NAMALWA (cell line): Measurements from ENCODE around the gene PI4KB.

Experiments used
- DNase-seq: peaks from one replicate; pipeline ENCODE4 v3.0.0-alpha.2; 2015; ENCODE audit warnings: low spot score

Gene PI4KB

DNA sequence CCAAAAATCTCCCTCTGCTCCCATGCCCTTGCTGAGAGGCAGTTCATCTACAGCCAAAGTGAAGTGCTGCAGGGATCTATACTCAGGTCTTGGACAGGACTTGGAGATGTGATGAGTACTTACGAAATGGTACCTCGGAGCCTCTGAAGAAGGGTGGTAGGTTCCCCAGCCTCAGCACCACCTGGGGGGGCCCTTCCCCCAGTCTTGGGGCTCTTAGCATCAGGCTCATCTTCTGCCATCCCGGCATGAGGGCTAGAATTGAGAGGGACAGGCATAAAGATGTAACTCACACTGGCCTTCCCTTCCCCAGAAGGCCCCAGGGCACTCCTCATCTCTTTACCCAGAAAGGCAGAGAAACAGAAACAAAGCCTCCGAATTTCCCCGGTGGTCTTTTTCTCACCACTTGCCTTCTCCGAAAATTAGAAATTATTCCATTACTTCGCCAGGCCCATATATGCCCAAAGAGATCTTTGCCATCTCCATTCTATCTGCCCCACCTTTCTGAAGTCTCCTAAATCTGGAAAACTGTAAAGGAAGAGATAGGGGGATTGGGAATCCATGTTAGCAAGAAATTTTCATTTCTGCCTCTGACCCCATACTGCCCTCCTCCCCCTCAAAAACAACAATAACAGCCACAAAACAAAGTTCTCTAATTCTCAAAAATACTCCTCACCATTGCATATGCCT lies 19.0 kb upstream of the PI4KB start:
- DNase-seq = peak; percentile 45

DNA sequence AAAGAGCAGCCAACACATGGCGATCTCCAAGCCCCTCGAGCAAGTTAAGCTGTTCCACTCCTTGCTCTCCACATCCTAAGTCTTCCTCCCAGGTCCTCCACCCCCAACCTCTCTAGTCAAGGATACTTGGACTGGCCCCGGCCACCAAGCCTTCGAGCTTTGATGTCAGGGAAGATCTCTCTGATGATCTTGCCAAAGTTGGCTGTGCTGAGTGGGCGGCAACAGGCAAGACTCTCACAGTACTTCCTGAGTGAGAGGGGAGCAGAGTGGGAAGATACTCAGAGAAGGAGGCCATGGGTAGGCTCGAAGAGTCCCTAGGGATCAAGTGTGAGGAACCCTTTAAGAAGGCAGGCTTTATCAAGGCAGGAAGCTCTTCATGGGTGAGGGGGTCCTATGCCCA lies 17.1 kb upstream of the PI4KB start:
- DNase-seq = no peak

DNA sequence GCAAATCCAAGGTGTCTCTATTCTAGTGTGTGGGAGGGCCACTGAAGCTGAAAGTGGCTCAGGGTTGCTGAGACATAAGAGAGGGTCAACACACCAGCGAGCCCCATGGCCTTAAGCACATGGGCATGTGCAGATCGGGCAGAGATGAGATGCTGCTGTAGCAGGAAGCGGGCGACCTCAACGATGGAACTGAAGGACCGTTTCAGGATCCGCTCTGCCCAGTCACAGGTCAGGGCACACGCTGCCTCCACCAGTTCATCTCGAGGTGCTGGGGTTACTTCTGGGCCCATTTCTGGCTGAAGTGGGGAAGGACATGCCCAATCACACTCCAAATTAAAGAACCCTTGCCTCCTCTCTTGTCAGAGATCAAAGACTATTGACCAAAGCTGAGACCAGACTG lies 16.4 kb upstream of the PI4KB start:
- no peak for DNase-seq

DNA sequence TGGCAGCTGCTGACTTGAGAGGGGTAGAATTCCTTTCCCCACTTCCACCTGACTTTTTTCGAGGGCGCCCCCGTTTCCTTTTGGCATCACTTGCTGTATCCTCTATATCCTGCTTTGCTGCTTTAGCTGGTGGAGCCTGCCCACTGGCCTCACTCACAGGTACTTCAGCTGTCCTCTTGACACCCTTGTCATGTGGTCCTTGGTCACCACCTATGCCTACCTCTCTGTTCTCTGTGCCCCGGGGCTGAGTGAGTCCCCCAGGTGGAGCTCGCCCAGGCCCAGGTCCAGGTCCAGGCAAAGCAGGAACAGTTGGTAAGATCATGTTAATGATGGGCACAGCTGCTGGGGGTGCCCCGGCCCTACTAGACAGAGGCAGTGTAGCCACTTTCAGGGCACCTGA lies 15.4 kb upstream of the PI4KB start:
- no peak for DNase-seq

DNA sequence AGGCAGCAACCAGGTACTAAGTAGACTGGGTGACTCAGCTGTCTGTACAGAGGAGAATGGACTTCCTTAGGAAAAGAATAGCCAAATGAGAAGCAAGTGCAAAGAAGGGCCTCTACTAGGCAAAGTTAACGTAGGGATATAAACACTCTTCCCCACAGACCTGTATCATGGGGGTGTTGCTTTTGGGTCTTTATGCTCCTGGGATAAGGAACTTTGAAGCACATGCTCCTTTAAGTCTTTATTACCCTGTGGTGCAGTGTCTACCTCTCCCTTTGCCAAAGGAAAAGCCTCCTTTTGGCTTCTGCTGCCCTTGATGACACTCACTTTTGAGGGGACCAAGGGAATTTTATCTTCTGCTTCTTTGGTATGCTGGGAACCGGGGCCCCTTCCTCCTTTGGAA lies 14.8 kb upstream of the PI4KB start:
- no peak for DNase-seq

DNA sequence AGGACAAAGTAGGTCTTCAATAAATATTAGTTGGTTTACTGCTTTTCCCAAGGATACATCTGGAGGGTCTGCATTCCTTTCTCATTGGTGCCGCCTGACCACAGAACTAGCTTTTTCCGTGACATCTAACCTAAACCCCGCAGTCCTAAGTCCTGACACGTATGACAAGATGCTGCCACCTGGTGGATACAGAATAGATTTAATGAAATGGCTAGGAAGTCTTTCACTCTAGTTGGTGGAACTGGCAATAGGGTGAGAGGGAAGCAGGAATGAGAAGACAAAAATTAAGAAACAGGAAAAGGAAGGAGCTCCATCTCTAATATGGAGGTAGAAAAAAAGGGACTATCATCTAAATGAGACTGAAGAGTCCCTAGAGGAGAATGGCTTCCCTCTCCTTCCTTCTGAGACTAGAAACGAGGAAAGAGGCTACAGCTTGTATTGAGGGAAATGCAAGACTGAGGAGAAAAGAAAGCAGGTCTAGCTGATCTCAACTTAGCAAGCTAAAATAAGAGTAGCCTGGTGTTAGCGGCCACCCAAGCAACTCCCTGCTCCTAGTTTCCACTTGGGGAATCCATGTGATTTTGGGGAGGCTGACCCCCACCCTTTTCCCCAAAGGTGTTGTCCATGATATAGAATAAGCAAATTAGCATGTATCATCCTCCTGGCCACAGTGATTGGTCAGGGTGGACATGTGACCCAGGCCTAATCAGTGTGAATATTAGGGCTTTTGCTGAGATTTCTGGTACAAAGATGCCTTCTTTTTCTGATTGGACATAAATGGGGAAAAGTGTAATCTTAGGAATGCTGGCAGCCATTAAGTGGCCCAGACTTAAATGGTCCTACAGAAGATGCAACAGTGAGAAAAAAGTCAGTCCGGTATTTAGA lies 13.9 kb upstream of the PI4KB start:
- DNase-seq = peak; percentile 95

DNA sequence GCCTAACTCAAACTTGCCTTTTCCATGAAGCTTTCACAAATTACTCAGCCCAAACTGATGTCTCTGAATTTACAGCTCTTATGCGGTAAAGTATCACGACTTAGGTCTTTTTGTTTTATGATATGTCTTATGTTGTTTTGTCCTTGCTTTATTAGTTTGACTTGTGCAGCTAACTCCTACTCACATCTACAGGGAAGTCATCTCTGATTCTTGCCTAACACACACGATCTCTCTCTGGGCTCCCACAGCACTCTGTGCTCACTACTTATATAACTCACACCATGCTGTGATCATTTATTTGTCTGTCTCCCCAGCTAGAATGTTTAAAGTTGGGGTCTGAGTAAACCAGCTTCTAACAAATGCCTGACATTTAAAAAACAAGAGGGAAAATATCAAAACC lies 9.3 kb upstream of the PI4KB start:
- DNase-seq = no peak

DNA sequence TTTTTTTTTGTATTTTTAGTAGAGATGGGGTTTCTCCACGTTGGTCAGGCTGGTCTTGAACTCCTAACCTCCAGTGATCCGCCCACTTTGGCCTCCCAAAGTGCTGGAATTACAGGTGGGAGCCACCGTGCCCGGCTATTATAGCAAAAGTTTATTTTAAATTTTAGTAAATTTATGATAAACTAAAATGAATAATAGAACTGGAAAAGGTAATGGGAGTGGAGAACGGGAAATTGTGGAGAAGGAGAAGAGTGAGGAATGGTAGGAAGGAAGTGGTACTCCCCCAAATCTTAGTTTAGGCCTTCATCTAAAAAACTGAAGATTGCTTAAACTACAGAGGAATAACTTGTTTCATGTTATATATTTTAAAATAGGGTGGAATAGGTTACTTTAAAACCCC lies 7.6 kb upstream of the PI4KB start:
- DNase-seq = no peak

DNA sequence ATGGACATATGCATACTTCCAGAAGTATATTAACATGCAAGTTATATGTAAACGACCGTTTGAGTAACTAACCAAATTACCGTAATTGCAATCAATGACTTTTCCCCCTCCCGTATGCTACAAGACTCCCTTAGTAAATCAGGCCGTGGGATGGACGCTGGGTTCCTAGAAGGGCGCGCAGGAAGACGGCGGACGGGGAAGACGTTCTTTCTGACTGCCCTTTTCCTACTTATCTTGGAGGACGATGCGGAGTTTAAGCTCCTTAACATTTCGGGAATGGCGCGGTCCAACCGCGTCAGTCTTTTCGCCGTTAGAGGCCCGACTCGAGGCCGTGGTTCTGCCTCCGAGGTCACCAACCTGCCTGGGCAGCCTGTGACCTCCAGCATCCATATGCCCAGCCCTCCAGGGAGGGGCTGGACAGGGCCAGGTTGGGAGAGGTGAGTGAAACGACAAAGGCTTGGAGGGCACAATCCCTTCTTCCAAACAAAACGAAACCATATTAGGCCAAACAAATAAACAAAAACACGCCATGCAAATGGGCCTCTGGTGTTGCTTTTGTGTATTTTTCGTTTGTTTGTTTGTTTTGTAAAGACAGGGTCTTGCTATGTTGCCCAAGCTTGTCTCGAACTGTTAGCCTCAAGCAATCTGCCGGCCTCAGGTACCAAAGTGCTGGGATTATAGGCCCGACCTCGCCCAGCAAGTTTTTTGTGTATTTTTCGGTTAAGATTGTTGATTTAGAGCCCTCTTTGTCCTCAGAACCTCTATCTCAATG lies 873 bp upstream of the PI4KB start:
- DNase-seq = no peak

DNA sequence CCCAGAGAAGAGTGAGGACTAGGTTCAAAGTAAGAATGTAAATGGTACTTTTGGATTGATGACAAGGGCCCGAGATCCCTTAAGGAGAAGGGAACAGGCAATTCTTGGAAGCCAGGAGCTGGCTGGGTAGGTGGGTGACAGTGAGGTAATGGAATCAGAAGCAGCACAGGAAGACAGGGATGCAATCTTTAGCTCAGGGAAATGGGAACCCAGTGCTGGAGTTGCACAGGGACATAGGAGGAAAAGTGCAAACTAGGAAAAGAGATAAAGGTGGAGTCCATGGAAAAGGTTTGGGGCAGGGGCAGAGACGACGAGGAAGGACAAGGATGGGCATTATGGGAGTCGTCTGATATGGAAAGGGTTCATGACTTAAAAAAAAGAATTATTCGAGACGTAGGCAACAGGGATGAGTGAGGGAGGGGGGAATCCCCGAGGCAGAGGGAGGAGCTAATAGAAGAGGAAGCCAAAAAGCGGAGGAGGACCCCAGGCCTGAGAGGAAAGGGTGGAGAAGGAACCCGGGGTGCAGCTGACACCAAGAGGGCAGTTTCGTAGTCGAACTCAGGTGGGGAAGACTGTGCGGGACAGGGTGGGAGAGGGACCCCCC lies 495 bp downstream of the PI4KB start:
- DNase-seq = peak; percentile 73

DNA sequence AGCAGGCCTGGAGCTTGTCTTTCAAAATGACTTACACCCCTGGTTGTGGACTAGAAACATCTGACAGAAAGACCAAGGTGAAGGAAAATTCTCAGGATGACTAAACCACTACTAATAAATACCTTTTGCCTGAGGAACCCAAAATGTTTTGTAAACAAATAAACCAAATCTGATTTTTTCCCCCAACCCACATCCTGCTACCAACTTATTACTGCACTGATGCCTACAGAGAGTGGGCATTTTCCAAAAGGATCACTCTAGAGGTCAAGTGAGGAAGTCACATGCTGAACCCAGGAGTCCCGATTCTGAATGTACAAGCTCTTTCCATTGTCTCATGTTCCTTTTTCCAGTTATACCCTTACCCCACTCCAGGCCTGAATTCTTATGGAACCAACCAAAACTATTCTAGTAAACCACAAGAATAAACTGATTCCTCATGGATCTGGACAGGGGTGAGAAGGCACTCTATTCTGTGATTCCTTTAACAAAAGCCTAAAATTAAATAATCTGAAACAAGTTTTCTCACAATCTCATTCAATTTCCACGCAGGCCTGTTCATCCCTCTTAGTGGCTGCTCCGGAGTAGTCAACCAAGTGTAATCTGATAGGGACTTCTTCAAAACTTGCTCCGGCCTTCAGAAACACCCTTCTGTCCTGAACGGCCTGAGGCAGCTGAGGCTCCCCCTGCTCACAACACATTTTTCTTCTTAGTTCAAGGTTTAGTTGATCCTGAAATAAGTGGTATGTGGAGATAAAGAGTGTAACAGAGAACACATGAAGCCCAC lies 1.4 kb downstream of the PI4KB start:
- no peak for DNase-seq

DNA sequence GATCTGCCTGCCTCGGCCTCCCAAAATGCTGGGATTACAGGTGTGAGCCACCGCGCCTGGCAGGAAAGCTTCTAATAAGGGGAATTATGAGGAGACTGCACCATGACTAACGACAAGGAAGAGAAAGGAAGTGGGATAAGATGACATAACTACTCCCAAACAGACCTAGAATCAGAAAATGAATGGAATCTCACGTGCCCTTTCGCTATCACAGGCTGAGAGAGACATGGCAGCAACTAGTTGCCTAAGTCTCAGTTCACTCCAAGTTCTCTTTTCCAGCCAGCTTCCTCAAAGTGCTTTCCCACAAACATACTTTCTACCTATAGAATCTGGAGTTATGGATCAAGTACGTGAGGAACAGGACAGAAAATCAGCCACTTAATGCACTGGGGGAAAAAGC lies 2.0 kb downstream of the PI4KB start:
- no peak for DNase-seq

DNA sequence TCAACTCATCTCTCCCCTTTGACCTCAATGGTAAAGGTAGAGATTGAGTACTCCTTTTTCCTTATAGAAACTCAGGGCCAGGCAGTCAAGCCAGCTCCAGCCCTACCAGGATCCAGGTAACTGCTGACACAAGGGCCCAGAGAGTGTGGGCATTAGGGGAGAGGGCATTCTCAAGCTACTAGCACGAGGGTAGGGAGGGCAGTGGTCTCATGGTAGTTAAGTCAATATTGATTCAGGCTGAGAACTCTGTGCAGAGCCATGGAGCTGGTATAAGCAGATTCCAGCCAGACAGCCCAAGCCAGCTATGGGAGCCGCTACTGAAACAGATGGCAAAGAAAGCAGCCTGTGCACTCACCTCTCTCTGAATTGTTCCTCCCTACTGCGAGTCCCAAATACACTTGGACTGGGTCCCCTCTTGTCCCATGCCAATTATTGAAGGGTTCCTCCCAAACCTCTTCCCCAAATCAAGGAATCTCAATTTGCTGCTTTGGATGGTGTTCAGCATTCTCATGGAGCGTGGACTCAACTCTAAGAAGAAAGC lies 2.8 kb downstream of the PI4KB start:
- DNase-seq = no peak

DNA sequence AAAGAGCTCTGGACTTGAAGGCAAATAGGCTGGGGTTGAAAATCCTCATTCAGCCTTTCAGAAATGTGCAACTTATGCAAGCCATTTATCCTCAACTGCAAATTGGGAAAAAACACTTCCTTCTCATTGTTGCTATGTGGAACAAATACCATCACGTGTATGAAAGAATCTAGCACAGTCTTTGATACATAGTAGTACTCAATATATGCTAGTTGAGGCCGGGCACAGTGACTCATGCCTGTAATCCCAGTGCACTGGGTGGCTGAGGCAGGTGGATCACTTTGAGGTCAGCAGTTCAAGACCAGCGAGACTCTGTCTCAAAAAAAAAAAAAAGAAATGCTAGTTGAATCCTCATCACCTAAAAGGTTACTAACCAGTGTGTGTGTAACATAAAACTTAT lies 8.2 kb downstream of the PI4KB start:
- DNase-seq = no peak

DNA sequence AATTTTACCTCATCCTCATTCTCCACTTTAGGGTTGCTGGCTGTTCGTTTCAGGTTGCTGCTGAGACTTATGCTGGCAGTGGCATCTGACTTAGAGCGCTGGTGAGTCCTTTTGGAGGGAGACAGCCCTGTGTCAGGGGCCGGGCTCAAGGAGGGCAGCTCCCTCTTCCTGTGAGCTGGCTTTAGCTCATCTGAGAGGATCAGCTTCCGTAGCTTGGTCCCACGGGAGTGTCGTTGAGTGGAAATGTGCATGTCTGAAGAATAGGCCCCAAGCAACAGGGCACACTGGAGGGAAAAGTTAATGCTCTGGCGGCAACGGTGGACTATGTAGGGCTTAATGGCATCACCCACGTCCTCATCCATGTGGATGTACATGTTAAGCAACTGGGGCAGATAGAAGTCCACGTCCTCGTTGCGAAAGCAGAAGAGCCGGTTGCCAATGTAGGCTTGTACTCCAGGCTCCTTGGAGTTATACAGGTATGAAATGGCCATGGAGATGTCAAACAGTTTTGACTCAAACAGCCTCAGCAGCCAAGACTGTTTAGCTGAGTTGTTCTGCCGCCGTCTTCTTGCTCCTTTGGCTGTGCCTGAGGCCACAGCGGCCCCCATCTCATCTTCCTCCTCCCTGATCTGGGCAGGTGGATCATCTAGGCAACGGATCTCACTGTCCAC lies 11.5 kb downstream of the PI4KB start:
- no peak for DNase-seq

DNA sequence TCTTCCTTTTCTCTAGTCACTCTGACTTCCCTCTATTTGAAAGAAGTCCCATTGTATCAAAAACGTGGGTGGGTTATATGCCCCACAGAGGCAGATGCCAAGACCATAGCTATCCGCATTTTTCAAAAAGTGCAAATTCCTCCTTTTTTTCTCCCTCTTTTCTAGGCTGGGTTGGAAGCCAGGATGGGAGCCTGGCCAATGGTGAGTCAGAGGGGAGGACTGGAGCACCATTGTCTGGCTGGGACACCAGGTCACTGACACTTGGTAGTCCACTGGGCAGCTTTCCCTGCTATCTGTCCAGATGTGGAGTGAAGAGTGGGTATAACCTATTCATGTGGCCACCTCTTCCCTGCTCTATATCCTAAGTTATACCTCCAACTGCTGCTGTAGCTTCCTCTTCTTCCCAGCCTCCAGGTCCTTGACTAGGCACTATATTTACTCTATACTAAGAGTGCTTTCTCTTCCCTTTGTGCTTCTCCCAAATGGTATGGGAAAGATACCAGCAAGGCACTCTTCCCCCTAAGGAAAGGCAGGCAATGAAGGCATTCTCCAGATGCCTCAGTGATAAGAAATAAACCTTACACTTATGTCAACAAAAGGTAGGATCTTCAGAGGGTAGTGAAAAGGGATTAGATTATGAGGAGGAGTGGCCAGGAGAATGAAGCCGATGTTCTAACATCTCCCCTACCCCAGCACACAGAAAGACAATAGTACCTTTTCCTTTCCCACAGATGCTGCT lies 12.9 kb downstream of the PI4KB start:
- no peak for DNase-seq

DNA sequence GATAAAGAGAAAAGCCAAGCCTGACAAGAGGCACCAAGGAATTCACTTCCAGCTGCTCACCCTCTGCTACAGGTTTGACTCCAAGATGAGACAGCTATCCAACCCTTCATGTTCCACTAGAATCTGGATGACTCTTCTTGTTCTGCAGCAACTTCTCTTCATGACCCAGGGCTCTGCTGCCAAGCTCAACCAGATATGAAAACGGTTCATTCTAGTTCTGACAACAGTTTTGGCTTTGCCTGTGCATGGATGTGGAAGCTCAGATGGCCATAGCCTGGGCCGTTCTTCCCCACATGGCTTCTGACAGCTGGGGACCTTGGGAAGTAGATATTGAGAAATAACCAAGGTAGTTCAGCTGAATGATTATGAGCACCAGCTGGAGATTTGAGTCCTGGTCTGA lies 13.7 kb downstream of the PI4KB start:
- no peak for DNase-seq

DNA sequence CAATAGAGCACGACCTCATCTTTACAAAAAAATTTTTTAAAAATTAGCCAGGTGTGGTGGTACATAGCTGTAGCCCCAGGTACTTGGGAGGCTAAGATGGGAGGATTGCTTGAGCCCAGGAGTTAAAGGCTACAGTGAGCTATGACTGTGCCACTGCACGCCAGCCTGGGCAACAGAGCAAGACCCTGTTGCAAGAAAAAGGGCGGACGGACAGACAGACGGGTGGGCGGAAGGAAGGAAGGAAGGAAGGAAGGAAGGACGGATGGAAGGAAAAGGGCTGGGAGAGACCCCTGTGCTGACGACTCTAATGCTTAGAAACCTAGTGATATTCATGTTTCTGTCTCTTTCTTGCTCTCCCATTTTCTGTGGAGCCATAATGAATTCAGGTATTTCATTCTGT lies 14.4 kb downstream of the PI4KB start:
- DNase-seq = no peak

DNA sequence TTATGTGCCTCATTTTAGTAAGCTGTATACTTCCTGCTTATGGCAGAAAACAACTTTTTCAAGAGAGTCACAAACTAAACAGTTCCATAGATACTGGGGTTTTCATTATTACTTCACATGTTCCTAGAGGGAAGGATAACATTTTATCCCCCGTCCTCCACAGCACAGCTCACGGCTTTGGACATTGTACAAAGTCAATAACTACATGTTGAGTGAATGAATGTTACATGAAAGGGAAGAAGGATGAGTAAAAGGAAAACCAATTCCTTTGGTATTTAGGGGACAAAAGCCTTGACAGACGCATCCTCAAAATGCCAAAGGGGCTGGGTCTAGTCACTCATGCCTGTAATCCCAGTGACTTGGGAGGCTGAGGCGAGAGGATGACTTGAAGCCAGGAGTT lies 14.8 kb downstream of the PI4KB start:
- DNase-seq = no peak
